Gastrocnemius medialis (tissue), 4 donors: ENCODE measurements around the gene KLF7.

Experiments used
- POLR2A ChIP-seq, 2 donors: fragments of 450-650 bp; IDR thresholded peaks; one replicate each; pipeline ENCODE4 v1.6.1; 2017; ENCODE audit warnings: antibody characterized with exemption in 2 of 2, mild to moderate bottlenecking in 2 of 2, moderate library complexity in 2 of 2
- TF ChIP-seq, protein P1 (sequence below), 5 experiments: fragments of 450-650 bp in 3 of 5; fragments of 200-600 bp in 2 of 5; sonication (generic) in 2 of 5; IDR thresholded peaks in 4 of 5; conservative IDR thresholded peaks in 1 of 5; 1 replicate in 4 of 5; 2 replicates in 1 of 5; pipeline ENCODE4 v1.5.1; 2016 to 2019; ENCODE audit warnings: antibody characterized with exemption in 5 of 5, mild to moderate bottlenecking in 3 of 5, moderate library complexity in 3 of 5

DNA sequence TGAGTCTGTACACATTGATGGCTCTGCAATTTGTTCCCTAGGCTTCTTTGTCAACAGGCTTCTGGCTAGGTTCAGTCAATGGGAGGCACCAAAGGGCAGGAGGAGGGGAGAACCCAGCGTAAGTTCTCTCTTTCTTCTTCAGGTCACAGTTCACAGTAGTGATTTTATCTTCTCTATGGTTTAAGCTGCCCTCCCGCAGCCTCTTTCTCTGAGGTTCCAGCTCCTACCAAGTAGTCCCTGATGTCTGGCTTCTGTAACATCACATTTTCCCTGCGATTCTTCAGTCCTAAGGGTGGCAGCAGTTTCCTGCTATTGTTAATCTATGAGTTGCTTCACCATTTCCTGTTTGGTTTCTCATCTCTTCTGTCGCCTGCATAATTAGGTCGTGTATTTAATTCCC is 119.0 kb downstream of the KLF7 start:
- TF ChIP-seq, protein P1, sequence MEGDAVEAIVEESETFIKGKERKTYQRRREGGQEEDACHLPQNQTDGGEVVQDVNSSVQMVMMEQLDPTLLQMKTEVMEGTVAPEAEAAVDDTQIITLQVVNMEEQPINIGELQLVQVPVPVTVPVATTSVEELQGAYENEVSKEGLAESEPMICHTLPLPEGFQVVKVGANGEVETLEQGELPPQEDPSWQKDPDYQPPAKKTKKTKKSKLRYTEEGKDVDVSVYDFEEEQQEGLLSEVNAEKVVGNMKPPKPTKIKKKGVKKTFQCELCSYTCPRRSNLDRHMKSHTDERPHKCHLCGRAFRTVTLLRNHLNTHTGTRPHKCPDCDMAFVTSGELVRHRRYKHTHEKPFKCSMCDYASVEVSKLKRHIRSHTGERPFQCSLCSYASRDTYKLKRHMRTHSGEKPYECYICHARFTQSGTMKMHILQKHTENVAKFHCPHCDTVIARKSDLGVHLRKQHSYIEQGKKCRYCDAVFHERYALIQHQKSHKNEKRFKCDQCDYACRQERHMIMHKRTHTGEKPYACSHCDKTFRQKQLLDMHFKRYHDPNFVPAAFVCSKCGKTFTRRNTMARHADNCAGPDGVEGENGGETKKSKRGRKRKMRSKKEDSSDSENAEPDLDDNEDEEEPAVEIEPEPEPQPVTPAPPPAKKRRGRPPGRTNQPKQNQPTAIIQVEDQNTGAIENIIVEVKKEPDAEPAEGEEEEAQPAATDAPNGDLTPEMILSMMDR (IDR thresholded peaks at IDR 0.05 in 4 of 5, conservative IDR thresholded peaks at IDR 0.05 in 1 of 5): no peak
- TF ChIP-seq POLR2A (IDR thresholded peaks at IDR 0.05): no peak
